Measurements from ENCODE around the gene GOPC.

GOPC gene

DNA sequence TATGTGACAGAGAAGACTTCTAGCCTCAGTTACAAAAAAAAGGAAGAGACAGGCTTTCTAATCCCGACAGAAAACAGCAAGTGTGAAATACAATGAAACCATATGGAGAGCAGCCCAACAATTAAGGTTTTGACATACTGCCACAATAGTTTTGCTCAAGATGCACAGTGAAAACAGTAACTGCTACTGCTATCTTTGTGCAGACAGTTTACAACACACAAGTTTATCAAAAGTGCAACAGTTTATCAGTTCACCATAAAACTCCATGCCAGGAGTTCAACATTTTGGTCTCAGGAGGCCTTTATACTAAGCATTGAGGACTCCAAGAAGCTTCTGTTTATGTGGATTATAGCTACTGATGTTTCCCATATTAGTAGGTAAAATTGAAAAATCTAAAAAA lies 37.6 kb downstream of the GOPC start:
- Histone ChIP-seq H3K27me3 (ENCODE audit: low read depth, low read length) (no peaks in the 10 kb centered on the region), H2AFZ (ENCODE audit: low read depth, low read length) (no peak overlapping the region), H3K4me1 (ENCODE audit: low read length) (no peaks in the 10 kb centered on the region), H3K36me3 (replicated peaks; ENCODE audit: low read depth, low read length) (peaks cover 42% of the 10 kb centered on the region), H3K79me2 (ENCODE audit: low read length) (no peaks in the 10 kb centered on the region), H3K4me2 (ENCODE audit: low read length) (no peak overlapping the region), H3K9me3 (ENCODE audit: insufficient read depth, low read length) (no peaks in the 10 kb centered on the region), H3K9ac (ENCODE audit: low read length) (no peak overlapping the region), H3K4me3 (ENCODE audit: low read length) (no peak overlapping the region), H4K20me1 (ENCODE audit: insufficient read depth, low read length) (no peaks in the 10 kb centered on the region), H3K27ac (ENCODE audit: low read length) (no peak overlapping the region)
- TF ChIP-seq, protein P1, sequence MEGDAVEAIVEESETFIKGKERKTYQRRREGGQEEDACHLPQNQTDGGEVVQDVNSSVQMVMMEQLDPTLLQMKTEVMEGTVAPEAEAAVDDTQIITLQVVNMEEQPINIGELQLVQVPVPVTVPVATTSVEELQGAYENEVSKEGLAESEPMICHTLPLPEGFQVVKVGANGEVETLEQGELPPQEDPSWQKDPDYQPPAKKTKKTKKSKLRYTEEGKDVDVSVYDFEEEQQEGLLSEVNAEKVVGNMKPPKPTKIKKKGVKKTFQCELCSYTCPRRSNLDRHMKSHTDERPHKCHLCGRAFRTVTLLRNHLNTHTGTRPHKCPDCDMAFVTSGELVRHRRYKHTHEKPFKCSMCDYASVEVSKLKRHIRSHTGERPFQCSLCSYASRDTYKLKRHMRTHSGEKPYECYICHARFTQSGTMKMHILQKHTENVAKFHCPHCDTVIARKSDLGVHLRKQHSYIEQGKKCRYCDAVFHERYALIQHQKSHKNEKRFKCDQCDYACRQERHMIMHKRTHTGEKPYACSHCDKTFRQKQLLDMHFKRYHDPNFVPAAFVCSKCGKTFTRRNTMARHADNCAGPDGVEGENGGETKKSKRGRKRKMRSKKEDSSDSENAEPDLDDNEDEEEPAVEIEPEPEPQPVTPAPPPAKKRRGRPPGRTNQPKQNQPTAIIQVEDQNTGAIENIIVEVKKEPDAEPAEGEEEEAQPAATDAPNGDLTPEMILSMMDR (IDR thresholded peaks at IDR 0.05; ENCODE audit: low read depth, low read length) = no peak
- no peak for TF ChIP-seq EZH2phosphoT487 (IDR thresholded peaks at IDR 0.05; ENCODE audit: low read depth)

DNA sequence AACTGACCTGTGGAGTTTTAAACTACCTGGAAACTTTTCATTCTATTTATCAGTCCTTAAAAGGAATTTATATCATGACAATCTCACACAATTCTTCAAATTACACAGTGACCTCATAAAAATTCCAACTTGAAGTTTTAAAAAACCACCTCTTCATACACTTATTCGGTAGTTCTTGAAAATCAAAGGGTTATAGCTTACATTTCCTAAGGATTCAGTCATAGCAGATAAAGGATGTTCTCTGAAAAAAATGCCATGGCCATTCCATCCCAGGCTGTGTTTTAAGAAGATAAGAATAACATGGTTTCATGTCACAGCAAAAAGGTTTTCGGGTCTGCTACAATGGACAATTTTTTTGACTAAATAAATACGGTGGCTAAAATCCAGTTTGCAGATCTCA lies 41.2 kb downstream of the GOPC start:
- no peaks in the 10 kb centered on the region for H4K20me1 ChIP-seq (ENCODE audit: insufficient read depth, low read length)
- no peaks in the 10 kb centered on the region for H3K79me2 ChIP-seq (ENCODE audit: low read length)
- H3K4me3 ChIP-seq (ENCODE audit: low read length) = no peak overlapping the region
- no peak overlapping the region for H2AFZ ChIP-seq (ENCODE audit: low read depth, low read length)
- TF ChIP-seq EZH2phosphoT487 (IDR thresholded peaks at IDR 0.05; ENCODE audit: low read depth) = no peak
- TF ChIP-seq, protein P1 (IDR thresholded peaks at IDR 0.05; ENCODE audit: low read depth, low read length) = no peak
- H3K9ac ChIP-seq (ENCODE audit: low read length) = no peak overlapping the region
- no peaks in the 10 kb centered on the region for H3K4me1 ChIP-seq (ENCODE audit: low read length)
- H3K36me3 ChIP-seq (replicated peaks; ENCODE audit: low read depth, low read length) = peaks cover 32% of the 10 kb centered on the region
- H3K9me3 ChIP-seq (ENCODE audit: insufficient read depth, low read length) = no peaks in the 10 kb centered on the region
- no peak overlapping the region for H3K4me2 ChIP-seq (ENCODE audit: low read length)
- H3K27ac ChIP-seq (ENCODE audit: low read length) = no peak overlapping the region
- H3K27me3 ChIP-seq (ENCODE audit: low read depth, low read length) = no peaks in the 10 kb centered on the region

DNA sequence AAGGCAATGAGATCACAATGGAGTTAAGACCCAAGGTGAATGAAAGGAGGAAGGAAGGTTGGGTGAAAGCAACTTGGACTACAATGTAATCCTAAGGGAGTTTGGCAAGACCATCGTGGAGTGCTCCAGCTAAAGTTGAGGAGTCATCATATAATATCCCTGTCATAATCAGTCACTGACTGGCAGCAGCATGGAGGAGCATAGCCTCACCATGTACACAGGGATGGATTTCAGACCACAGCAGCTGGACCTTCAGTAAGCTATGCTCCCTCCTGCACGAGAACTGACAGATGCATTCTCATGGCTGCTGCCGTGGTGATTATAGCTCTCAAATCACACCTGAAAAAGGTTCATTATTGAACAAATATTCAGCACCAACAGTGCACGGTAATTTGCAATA lies 43.0 kb downstream of the GOPC start:
- H3K79me2 ChIP-seq (ENCODE audit: low read length) = no peaks in the 10 kb centered on the region
- no peak overlapping the region for H3K4me3 ChIP-seq (ENCODE audit: low read length)
- no peak overlapping the region for H3K4me2 ChIP-seq (ENCODE audit: low read length)
- no peak for TF ChIP-seq EZH2phosphoT487 (IDR thresholded peaks at IDR 0.05; ENCODE audit: low read depth)
- TF ChIP-seq, protein P1 (IDR thresholded peaks at IDR 0.05; ENCODE audit: low read depth, low read length) = no peak
- no peaks in the 10 kb centered on the region for H3K4me1 ChIP-seq (ENCODE audit: low read length)
- no peak overlapping the region for H3K27ac ChIP-seq (ENCODE audit: low read length)
- no peaks in the 10 kb centered on the region for H3K27me3 ChIP-seq (ENCODE audit: low read depth, low read length)
- H3K9me3 ChIP-seq (ENCODE audit: insufficient read depth, low read length) = no peaks in the 10 kb centered on the region
- no peak overlapping the region for H3K9ac ChIP-seq (ENCODE audit: low read length)
- H4K20me1 ChIP-seq (ENCODE audit: insufficient read depth, low read length) = no peaks in the 10 kb centered on the region
- peaks cover 17% of the 10 kb centered on the region for H3K36me3 ChIP-seq (replicated peaks; ENCODE audit: low read depth, low read length)
- H2AFZ ChIP-seq (ENCODE audit: low read depth, low read length) = no peak overlapping the region

DNA sequence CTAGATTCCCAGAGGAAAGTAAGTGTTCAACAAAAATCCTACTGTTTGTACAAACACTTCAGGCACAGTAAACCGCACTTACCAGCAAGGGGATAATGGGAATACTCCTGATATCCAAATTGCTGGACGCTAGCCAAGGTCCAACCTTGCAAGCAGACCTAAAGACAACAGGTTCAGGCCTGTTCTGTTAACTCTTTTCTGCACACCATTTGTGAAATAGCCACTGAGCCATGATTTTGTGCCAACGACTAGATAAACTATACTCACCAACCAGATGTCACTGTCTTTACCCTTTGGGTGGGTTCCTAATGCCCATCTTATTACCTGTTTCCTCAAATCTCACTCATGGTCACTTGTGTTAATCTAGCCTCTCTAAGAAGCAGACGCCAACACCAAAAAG lies 43.5 kb downstream of the GOPC start:
- H3K4me1 ChIP-seq (ENCODE audit: low read length) = no peaks in the 10 kb centered on the region
- H3K9me3 ChIP-seq (ENCODE audit: insufficient read depth, low read length) = no peaks in the 10 kb centered on the region
- H3K4me2 ChIP-seq (ENCODE audit: low read length) = no peak overlapping the region
- H3K9ac ChIP-seq (ENCODE audit: low read length) = no peak overlapping the region
- H3K27ac ChIP-seq (ENCODE audit: low read length) = no peak overlapping the region
- H3K79me2 ChIP-seq (ENCODE audit: low read length) = no peaks in the 10 kb centered on the region
- peaks cover 17% of the 10 kb centered on the region for H3K36me3 ChIP-seq (replicated peaks; ENCODE audit: low read depth, low read length)
- H4K20me1 ChIP-seq (ENCODE audit: insufficient read depth, low read length) = no peaks in the 10 kb centered on the region
- TF ChIP-seq, protein P1 (IDR thresholded peaks at IDR 0.05; ENCODE audit: low read depth, low read length) = no peak
- TF ChIP-seq EZH2phosphoT487 (IDR thresholded peaks at IDR 0.05; ENCODE audit: low read depth) = no peak
- H2AFZ ChIP-seq (ENCODE audit: low read depth, low read length) = no peak overlapping the region
- H3K27me3 ChIP-seq (ENCODE audit: low read depth, low read length) = no peaks in the 10 kb centered on the region
- H3K4me3 ChIP-seq (ENCODE audit: low read length) = no peak overlapping the region

Measured in OCI-LY3 (cell line).